Prostate gland (tissue), 2 donors: ENCODE results near the gene HLA-DRA.
A peak's percentile ranks its signal among the peaks of the same experiment; 100 is the strongest.

Experiments used
- CTCF ChIP-seq, 4 experiments: fragments of 200-600 bp in 2 of 4; fragments of 450-650 bp in 2 of 4; sonication (generic) in 2 of 4; IDR thresholded peaks; 1 replicate in 3 of 4; 2 replicates in 1 of 4; pipeline ENCODE4 v1.5.1; 2016 to 2019; ENCODE audit warnings: antibody characterized with exemption in 4 of 4, mild to moderate bottlenecking in 2 of 4, moderate library complexity in 2 of 4
- POLR2A ChIP-seq: fragments of 450-650 bp; IDR thresholded peaks from one replicate; pipeline ENCODE4 v1.6.1; 2016; ENCODE audit warnings: antibody characterized with exemption, mild to moderate bottlenecking

GRCh38 chr6:32413427-32414047 is 26.1 kb upstream of the HLA-DRA start:
- peak; percentile 78 to 92 (median 88) for TF ChIP-seq CTCF (IDR thresholded peaks at IDR 0.05)
- TF ChIP-seq POLR2A = no peak
